ENCODE measurements around the gene APOBEC4. TPM values are rescaled to one million over a fixed set of nuclear protein-coding genes. Genes with fewer than 3 reads are reported as not detected.

Gene APOBEC4
- total RNA-seq, 1 experiment from 2014 or later = not detected

DNA sequence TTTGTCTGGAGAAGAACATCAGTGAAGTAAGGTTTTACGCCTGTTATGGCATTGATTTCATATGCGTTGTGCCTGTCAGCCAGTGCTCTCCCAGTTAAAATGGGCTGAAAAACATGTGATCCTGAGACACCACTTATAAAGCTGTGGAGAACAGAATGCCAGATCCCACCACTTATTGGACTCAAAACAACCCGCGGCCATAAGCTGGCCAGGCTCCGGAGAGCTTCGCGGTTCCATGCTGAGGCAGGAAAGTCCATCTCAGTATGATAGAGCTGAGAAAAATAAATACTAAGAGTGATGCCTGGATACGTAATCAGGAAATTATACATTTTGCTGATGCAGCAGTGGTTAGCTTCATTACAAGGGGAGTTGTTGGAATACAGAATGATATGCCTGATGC lies 5.1 kb downstream of the APOBEC4 start:
- Histone ChIP-seq H3K36me3 (ENCODE audit: control insufficient read depth, insufficient read depth, low read length) (no peaks in the 10 kb centered on the region), H3K4me1 (peaks cover 43% of the 10 kb centered on the region), H3K4me3 (ENCODE audit: low read depth, low read length) (no peak overlapping the region), H3K27me3 (replicated peaks; ENCODE audit: control insufficient read depth, insufficient read depth, low read length) (no peaks in the 10 kb centered on the region), H3K9me3 (no peaks in the 10 kb centered on the region)
- H3K27me3 Mint-ChIP-seq (ENCODE audit: insufficient read depth, unreplicated experiment) = no peaks in the 10 kb centered on the region
- no peak for DNase-seq
- H3K4me3 Mint-ChIP-seq (ENCODE audit: unreplicated experiment) = no peak overlapping the region
- ChIA-PET POLR2A (no interaction called here), CTCF (no interaction called here)
- TF ChIP-seq, protein P1, sequence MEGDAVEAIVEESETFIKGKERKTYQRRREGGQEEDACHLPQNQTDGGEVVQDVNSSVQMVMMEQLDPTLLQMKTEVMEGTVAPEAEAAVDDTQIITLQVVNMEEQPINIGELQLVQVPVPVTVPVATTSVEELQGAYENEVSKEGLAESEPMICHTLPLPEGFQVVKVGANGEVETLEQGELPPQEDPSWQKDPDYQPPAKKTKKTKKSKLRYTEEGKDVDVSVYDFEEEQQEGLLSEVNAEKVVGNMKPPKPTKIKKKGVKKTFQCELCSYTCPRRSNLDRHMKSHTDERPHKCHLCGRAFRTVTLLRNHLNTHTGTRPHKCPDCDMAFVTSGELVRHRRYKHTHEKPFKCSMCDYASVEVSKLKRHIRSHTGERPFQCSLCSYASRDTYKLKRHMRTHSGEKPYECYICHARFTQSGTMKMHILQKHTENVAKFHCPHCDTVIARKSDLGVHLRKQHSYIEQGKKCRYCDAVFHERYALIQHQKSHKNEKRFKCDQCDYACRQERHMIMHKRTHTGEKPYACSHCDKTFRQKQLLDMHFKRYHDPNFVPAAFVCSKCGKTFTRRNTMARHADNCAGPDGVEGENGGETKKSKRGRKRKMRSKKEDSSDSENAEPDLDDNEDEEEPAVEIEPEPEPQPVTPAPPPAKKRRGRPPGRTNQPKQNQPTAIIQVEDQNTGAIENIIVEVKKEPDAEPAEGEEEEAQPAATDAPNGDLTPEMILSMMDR (IDR thresholded peaks at IDR 0.05; ENCODE audit: insufficient read depth in 1 of 2, low read depth in 1 of 2, low read length in 1 of 2, severe bottlenecking in 1 of 2, unreplicated experiment in 1 of 2) = no peak
- H3K27ac Mint-ChIP-seq (ENCODE audit: unreplicated experiment) = no peak overlapping the region
- no peaks in the 10 kb centered on the region for H3K9me3 Mint-ChIP-seq (ENCODE audit: unreplicated experiment)
- H3K36me3 Mint-ChIP-seq (ENCODE audit: insufficient read depth, unreplicated experiment) = no peaks in the 10 kb centered on the region
- BruUV-seq (replicated peaks) = no TSS peak
- peaks cover 44% of the 10 kb centered on the region for H3K4me1 Mint-ChIP-seq (ENCODE audit: low read depth, unreplicated experiment)
- intact Hi-C loops (cut with micrococcal nuclease; ENCODE audit: unreplicated experiment) = no loop called here

DNA sequence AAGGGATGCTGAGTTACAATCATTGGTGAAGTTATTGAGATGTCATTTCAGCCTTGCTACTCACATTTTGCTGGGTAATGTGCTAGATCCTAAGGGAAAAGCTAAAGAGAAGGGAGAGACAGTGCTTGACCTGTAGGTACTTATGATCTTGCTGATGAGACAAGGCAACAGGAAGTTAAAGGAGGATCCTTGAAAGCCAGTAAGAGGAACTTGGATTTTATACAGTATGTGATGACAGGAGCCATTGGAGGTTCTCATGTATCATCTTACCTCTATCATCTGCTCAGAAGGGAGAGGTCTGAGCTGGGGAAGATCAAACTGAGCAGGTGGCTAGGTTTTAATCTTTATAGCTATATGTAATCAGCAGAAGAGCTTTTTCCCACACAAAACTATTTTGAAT lies 6.3 kb downstream of the APOBEC4 start:
- no TSS peak for BruUV-seq (replicated peaks)
- no peak overlapping the region for H3K27ac Mint-ChIP-seq (ENCODE audit: unreplicated experiment)
- CTCF ChIA-PET = no interaction called here
- intact Hi-C loops (cut with micrococcal nuclease; ENCODE audit: unreplicated experiment) = no loop called here
- no peaks in the 10 kb centered on the region for H3K36me3 Mint-ChIP-seq (ENCODE audit: insufficient read depth, unreplicated experiment)
- Histone ChIP-seq H3K27me3 (replicated peaks; ENCODE audit: control insufficient read depth, insufficient read depth, low read length) (no peaks in the 10 kb centered on the region), H3K36me3 (ENCODE audit: control insufficient read depth, insufficient read depth, low read length) (no peaks in the 10 kb centered on the region), H3K4me1 (peaks cover 34% of the 10 kb centered on the region), H3K4me3 (ENCODE audit: low read depth, low read length) (no peak overlapping the region), H3K9me3 (no peaks in the 10 kb centered on the region)
- peaks cover 38% of the 10 kb centered on the region for H3K4me1 Mint-ChIP-seq (ENCODE audit: low read depth, unreplicated experiment)
- POLR2A ChIA-PET = no interaction called here
- no peak overlapping the region for H3K4me3 Mint-ChIP-seq (ENCODE audit: unreplicated experiment)
- no peaks in the 10 kb centered on the region for H3K27me3 Mint-ChIP-seq (ENCODE audit: insufficient read depth, unreplicated experiment)
- TF ChIP-seq, protein P1 (IDR thresholded peaks at IDR 0.05; ENCODE audit: insufficient read depth in 1 of 2, low read depth in 1 of 2, low read length in 1 of 2, severe bottlenecking in 1 of 2, unreplicated experiment in 1 of 2) = no peak
- H3K9me3 Mint-ChIP-seq (ENCODE audit: unreplicated experiment) = no peaks in the 10 kb centered on the region
- DNase-seq = no peak

DNA sequence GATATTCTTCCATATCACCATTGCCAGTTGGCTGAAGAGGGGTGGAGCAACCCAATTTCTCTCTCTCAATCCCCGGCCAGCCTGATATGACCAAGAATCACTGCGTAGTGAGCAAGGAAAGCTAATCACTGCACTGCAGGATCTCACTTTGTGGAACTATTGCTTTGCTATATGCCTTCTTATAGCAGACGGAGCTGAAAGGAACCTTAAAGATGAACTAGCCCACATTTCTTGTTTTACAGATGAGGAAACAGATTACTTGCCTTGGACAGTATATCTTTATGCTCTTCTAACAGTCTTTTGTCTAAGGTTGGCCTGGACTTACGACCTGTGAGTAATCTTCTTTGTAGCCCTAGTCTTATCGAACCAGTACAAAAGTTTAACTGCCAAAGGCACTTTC lies 7.6 kb downstream of the APOBEC4 start:
- Histone ChIP-seq H3K4me3 (ENCODE audit: low read depth, low read length) (no peak overlapping the region), H3K27me3 (replicated peaks; ENCODE audit: control insufficient read depth, insufficient read depth, low read length) (no peaks in the 10 kb centered on the region), H3K36me3 (ENCODE audit: control insufficient read depth, insufficient read depth, low read length) (no peaks in the 10 kb centered on the region), H3K9me3 (no peaks in the 10 kb centered on the region), H3K4me1 (peaks cover 45% of the 10 kb centered on the region)
- Mint-ChIP-seq H3K36me3 (ENCODE audit: insufficient read depth, unreplicated experiment) (no peaks in the 10 kb centered on the region), H3K9me3 (ENCODE audit: unreplicated experiment) (no peaks in the 10 kb centered on the region), H3K4me1 (ENCODE audit: low read depth, unreplicated experiment) (peaks cover 39% of the 10 kb centered on the region), H3K27ac (ENCODE audit: unreplicated experiment) (peak overlapping the region; percentile 34), H3K4me3 (ENCODE audit: unreplicated experiment) (no peak overlapping the region), H3K27me3 (ENCODE audit: insufficient read depth, unreplicated experiment) (no peaks in the 10 kb centered on the region)
- DNase-seq = no peak
- no TSS peak for BruUV-seq (replicated peaks)
- POLR2A ChIA-PET = interaction anchor here (0.6 kb wide), 1 partner anchor 19 kb away, joined by 3 read pairs; no protein-coding TSS in a partner anchor
- TF ChIP-seq, protein P1 (IDR thresholded peaks at IDR 0.05; ENCODE audit: insufficient read depth in 1 of 2, low read depth in 1 of 2, low read length in 1 of 2, severe bottlenecking in 1 of 2, unreplicated experiment in 1 of 2) = no peak
- CTCF ChIA-PET = interaction anchor here (0.8 to 2.0 kb wide), 2 partner anchors 10 to 270 kb away, joined by 4 to 6 read pairs; no protein-coding TSS in a partner anchor
- intact Hi-C loops (cut with micrococcal nuclease; ENCODE audit: unreplicated experiment) = no loop called here
